Inferior parietal cortex (tissue), 1 donor: ENCODE measurements around the gene ITGB1BP2.
"Not testable (repeated sequence)": the region's sequence is repeated elsewhere in the genome, so short reads cannot be mapped to it uniquely, and the experiment has no call there.

Experiments used
- DNase-seq: peaks from one replicate; pipeline ENCODE4 v3.0.0-alpha.2; 2016; ENCODE audit errors: extremely low spot score

The ITGB1BP2 gene

DNA sequence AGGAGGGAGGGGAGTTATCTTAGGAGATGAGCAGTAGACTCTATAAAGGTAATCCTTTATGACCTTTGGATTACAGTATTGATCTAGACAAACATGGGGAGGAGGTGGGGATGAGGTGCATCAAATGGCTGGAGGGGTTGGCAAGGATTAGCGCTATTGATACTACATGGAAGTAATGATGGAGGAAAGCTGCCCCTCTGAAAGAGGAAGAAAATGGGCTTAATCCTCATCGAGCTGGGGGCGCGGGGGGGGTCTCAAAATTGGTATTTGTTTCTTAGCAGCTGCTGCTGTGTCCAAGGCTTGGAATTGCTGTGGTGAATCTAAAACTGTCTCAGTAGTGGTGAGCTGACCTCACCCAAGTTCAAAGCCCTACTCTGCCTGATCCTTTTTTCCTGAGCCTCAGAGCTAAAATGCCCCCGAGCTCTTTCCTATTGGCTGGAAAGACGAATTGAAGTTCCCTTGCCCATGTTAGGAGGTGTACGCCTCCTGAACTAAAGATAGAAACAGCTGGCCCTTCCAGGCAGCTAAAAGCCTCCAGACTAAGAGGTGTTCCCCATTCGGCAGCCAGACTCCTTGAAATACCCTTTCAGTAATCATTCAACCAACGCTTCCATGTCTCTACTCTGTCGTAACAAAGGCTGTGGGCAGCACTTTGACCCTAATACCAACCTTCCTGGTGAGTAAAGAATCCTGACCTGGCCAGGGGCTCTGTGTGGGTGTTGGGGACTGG is at the start of gene ITGB1BP2:
TSS of gene ITGB1BP2 (plus strand) at position 556 of the 730 bp plus-strand sequence. CDS start at position 613, 57 bp downstream.
- no peak for DNase-seq

DNA sequence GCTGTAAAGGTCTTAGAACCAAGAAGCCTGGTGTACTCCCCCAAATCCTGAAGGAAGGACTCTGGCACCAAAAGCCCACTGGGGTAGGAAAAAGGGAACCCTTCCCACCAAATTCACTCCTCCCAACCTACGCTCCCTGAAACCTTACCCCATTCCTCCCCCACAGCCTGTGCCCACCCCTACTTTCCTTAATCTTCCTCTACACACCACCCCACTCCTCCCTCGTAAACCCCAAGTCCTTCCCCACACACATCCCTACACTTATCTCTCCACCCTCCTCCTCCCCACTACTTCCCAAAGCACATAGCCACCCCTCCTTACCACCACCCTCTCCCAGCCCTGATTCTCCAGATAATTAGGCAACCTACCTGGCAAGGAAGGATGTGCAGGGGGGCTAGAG is 49.3 kb upstream of the ITGB1BP2 start:
- no peak for DNase-seq

DNA sequence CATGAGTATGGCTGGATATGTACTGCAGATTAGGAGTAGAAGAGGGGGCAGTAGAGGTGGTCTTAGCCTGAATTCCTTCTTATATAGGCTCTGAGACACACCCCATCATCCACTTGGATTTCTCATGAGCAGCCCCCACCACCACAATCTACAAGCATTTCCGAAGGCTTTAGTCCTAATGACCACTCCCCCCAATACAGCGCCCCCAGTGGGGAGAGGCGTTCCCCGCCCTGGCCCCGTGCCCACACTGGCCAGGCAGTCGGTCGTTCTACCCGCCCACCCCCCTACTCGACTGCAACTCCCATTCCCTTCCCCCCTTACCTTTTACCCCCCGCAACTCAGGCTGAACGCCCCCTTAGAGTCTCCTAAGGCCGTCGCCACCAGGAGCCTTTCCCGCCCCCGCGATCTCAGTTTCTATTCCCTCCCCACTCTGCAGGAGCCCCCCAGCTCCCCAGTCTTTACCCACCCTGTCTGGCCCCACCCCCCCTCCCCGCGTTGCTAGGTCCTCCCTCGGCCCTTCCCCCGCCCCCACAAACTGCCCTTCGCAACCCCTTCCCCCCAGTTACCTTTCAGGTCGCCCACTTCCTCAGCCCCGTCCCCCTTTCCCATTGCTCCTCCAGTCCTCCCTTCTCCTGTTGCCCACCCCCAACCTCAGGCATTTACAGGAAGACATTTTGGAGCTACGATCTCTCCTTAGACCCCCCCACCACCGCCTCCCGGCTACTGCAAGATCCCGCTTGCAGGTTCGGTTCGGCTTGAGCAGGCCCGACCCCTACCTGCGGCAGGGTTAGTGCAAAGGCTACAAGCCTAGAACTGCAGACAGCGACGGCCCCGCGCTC is 48.1 kb upstream of the ITGB1BP2 start:
- peak; percentile 12 for DNase-seq

DNA sequence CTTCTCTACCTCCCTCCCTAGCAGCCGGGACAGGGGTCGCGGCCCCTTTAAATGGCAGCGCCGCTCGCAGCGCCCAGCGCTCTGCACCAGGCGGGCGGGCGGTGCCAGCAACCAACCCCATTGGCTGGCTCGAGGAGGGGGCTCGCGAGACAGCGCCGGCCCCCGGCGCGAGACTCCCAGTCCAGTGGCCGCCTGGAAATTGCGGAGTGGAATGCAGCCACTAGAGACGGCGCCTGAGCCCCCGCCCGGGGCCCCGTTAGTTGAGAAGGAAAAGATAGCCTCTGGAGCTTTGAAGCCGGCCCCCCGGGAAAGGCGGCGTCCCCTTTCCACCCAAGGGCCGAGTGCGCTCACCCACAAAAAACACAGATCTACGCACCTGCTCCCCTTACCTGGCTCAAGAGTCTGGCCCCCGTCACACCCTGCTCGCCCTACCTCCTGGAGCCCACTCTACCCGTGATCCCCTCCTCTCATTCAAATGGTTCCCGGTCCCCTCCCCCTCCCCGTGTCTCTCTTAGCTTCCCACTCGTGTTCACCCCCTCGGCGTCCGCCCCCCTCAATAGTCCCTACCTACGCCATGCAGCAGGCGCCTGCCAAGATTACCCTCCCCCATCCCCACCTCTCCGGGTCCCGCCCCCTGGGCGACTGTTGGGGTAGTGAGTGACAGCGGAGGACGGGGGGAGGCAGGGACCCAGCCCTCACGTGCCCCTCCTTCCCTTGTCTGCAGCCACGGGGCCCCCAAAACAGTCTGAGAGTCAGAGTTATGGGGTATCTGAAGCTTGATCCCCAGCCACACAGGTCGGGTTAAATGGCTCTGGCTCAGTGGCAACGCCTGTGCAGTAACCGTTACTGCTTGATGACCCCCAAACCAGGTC is 47.2 kb upstream of the ITGB1BP2 start, which contains the start of gene ZMYM3:
TSS of gene ZMYM3 (minus strand) at position 49 of the 872 bp plus-strand sequence. CDS start 885 bp downstream, outside the sequence.
- DNase-seq = peak; percentile 73

DNA sequence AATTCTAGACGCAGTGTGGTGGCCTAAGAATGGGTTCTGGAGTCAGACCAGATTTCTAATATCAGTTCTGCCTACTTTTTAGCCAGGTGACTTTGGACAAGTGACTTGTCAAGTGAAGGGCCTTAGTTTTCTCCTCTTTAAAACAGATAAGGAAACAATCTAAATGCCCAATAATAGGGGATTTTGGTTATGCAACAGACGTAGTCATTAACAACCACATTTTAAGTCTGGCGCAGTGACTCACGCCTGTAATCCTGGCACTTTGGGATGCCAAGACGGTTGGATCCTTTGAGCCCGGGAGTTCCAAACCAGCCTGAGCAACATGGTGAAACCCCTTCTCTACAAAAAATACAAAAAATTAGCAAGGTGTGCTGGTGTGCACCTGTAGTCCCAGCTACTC is 45.5 kb upstream of the ITGB1BP2 start:
- no peak for DNase-seq

DNA sequence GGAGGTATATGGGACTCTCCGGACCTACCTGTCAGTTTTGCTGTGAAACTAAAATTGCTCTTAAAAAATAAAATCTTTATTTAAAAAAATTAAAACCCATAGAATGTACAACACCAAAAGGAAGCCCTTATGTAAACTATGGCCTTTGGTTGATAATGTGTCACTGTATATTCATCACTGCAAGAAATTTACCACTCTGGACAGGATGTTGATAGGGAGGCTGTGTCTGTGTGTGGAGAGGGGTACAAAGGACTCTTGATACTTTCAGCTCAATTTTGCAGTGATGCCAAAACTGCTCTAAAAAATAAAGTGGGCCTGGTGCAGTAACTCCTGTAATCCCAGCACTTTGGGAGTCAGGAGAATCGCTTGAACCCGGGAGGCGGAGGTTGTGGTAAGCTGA is 44.7 kb upstream of the ITGB1BP2 start:
- DNase-seq = no peak

DNA sequence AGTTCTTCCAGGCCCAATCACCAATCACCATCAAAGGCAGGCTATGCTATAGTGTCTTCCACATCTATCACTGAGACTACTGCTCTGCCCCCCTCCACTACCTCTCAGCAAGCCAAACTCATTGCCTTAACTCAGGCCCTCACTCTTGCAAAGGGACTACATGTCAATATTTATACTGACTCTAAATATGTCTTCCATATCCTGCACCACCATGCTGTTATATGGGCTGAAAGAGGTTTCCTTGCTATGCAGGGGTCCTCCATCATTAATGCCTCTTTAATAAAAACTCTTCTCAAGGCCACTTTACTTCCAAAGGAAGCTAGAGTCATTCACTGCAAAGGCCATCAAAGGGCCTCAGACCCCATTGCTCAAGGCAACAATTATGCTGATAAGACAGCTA is 32.9 kb upstream of the ITGB1BP2 start:
- not testable (repeated sequence) for DNase-seq

DNA sequence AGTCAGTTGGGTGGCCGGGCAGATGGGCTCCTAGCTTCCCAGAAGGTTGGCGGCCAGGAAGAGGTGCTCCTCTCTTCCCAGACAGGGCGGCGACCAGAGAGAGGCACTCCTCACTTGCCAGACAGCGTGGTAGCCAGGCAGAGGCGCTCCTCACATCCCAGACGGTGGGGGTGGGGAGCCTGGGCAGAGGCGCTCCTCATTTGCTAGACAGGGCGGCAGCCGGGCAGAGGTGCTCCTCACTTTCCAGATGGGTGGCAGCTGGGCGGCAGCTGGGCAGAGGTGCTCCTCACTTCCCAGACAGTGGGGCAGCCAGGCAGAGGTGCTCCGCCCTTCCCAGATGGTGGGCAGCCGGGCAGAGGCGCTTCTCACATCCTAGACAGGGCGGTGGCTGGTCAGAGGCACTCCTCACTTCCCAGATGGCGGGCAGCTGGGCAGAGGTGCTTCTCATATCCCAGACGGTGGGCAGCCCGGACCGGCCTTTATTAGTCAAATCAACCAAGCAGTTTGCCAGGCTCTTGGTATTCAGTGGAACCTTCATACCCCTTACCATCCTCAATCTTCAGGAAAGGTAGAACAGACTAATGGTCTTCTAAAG is 31.7 kb upstream of the ITGB1BP2 start:
- DNase-seq = no peak

DNA sequence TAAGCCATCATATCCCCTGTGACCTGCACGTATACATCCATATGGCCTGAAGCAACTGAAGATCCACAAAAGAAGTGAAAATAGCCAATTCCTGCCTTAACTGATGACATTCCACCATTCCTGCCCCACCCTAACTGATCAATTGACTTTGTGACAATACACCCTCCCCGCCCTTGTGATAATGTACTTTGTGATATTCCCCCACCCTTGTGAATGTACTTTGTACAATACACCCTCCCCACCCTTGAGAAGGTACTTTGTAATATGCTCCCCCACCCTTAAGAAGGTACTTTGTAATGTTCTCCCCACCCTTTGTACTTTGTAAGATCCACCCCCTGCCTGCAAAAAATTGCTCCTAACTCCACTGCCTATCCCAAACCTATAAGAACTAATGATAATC is 29.2 kb upstream of the ITGB1BP2 start:
- not testable (repeated sequence) for DNase-seq

DNA sequence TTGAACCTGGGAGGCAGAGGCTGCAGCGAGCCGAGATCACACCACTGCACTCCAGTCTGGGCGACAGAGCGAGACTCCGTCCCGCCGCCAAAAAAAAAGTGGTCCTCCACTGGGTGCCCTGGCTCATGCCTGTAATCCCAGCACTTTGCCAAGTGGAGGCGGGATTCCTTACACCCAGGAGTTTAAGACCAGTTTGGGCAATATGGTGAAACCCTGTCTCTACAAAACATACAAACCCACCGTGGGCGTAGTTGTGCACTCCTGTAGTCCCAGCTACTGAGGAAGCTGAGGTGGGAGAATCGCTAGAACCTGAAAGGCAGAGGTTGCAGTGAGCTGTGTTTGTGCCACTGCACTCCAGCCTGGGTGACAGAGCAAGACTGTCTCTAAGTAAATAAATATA is 20.2 kb upstream of the ITGB1BP2 start:
- not testable (repeated sequence) for DNase-seq

DNA sequence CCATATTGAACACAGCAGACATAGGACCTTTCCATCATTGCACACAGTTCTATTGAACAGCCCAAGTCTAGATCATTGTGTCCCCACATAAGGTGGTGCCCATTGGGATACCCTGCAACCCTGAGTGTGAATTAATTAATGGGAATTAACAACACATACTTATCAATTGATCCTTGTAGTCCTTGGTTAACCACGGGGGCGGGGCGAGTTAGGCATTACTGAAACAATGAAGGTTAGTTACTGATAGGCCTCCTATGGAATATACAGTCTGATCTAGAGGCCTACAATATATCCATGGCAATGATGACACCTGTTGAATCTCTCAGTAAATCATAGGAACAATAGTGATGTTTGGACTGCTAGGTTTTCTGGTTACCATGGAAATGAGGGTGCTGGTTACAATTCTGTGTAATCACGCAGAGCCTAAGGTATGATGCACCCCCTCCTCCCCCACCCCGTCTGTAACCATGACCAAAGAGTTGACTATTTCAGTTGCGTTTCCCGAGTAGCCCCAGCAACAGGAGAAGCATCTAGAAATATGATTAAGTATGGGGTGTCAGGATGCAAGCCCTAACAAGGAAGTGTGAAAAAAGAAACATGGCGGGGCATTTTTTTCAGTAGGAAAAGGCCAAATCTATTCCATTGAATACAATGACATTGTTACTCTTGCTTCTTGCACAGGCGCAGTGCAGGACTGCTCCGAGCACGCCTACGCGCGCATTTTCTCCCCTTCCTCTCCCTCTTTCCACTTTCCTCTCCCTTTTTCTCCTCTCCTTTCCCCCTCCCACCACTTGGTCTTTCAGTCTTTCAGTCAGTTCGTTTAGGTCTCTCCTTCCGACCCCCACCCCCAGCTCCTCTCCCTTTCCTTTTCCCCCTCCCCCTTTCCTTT is 18.8 kb upstream of the ITGB1BP2 start:
- DNase-seq = no peak

DNA sequence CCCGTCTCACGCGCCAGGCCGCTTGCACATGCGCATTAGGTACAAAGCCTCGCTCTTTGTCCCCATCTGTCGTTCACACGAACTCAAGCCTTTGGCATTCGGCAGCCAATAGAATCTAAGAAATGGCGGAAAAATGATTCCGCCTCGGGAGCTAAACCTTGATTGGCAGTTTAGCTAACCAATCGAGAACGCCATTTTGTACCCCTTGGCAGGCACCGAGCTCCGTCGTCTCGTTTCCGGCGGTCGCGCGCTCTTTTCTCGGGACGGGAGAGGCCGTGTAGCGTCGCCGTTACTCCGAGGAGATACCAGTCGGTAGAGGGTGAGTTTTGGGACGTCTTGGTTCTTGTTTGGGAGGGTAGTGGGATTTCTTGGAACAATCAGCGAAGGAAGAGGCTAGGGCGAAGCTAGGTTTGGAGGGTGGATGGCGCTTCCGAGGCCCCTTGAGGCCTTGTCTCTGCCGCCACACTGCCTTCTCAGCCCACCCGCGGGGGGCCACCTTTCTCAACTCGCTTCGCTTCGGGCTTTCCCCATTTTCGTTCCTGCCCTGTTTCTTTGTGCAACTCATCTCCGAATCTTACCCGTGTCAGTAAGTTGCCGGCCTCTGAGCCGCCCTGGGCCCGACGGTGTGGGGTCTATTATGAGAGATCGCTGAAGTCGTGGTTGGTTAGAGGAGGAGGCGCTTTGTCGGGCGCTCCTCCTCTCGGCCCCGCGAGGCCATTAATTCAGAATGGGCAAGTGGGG is 18.0 kb upstream of the ITGB1BP2 start, which contains the start of gene NONO:
TSS of gene NONO (plus strand) at position 233 of the 741 bp plus-strand sequence. CDS start 7,003 bp downstream, outside the sequence.
- DNase-seq = peak; percentile 98

DNA sequence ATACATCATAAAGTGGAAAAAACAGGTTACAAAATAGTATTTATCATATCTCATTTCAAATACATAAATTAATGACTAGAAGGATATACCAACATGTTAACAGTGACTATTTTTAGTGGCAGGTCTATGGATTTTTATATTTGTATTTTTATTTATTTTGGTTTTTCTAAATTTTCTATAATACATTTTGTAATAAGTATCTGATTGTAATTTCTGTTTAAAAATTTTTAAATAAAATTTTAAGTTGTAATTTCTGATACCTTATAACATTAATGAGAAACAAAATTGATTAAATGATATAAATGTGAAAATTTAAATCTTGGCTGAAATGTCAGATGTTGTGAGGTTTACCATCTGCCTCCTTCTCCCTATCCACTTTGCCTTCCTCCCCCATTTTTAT is 15.6 kb upstream of the ITGB1BP2 start:
- DNase-seq = no peak

DNA sequence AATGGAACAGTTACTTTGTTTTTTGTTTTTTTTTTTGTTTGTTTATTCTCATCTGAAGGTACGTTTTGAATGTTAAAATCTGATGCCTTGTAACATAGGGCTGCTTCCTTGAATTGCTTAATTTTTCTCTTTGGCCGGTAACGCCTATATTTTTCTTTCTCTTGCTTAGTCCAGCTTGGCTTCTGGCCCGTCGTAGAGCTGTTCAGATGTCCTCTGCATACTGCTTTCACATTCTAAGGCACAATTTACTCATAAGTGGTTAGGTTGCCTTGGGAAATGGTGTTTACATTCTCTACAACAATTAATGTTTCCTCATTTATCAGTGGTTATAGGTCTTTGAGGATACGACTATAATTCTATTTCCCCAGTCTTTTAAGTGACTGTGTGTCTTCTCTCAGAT is 10.2 kb upstream of the ITGB1BP2 start:
- DNase-seq = no peak

DNA sequence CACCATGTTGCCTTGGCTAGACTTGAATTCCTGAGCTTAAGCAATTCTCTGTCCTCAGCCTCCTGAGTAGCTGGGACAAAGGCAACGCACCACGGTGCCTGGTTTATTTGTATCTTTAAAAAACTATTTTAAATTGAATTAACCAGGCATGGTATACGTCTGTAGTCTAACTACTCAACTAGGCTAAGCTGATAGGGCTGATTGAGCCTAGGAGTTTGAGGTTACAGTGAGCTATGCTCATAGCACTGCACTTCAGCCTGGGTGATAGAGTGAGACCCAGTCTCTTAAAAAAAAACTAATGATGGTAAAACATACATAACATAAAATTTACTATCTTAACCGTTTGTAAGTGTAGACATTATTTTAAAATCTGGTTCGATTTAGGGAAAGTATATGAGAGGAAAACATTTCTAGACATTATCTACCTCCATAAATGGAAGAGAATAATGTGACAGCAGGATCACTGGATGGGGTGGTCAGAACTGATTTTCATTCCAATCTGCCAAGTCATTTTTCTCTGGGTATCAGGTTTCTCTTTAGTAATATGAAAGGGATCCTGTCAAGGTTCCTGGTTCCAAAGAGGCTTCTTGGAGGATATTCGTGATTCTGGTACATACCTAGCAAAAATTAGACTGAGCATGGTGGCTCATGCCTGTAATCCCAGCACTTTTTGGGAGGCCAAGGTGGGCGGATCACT is 8.7 kb upstream of the ITGB1BP2 start:
- no peak for DNase-seq

DNA sequence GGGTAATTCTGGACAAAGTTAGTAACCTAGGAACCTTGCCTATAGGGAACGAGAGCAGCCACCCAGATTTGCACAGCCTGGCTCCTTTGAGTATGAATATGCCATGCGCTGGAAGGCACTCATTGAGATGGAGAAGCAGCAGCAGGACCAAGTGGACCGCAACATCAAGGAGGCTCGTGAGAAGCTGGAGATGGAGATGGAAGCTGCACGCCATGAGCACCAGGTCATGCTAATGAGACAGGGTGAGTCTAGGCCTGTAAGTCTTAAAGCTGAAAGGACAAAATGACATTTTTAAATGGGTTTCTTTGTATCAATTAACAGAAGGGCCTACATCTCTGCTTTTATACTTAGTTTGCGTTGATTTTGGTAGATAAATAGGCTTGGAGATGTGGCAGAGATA is 4.7 kb upstream of the ITGB1BP2 start:
- DNase-seq = no peak

DNA sequence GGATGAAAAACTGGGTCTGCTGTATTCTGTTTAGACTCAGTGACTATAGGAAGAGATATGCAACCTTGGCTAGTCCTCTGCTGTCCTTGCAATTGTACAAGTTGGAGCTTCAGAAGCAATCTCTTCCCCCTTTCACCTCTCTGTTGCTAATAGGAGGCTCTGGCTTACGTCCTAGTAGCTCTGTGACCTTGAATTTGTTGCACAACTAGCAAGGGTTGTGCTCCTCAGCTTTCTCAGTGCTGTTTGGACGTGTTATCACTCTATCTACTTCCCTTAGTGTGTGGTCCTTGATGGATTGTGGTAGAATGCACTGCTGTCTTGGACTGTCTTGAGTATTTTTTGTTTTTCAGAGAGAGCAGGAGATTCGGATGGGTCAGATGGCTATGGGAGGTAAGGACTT is 3.4 kb upstream of the ITGB1BP2 start:
- no peak for DNase-seq

DNA sequence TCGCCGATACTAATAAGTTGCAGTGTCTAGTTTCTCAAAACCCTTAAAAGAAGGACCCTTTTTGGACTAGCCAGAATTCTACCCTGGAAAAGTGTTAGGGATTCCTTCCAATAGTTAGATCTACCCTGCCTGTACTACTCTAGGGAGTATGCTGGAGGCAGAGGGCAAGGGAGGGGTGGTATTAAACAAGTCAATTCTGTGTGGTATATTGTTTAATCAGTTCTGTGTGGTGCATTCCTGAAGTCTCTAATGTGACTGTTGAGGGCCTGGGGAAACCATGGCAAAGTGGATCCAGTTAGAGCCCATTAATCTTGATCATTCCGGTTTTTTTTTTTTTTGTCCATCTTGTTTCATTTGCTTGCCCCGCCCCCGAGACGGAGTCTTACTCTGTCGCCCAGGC is 1.5 kb upstream of the ITGB1BP2 start:
- not testable (repeated sequence) for DNase-seq

DNA sequence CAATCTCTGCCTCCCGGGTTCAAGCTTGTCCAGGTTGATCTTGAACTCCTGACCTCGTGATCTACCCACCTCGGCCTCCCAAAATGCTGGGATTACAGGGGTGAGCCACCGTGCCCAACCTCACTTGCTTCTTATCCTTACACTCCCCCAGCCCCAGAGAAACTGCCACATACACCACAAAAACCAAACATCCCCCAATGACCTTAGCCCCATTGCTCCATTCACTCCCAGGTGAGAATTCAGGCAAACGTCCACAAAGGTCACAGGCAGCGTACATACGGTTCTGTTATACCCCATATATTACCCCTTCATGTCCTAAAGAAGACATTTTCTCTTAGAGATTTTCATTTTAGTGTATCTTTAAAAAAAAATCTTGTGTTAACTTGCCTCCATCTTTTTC is 1.1 kb upstream of the ITGB1BP2 start:
- not testable (repeated sequence) for DNase-seq
